Left hindlimb (tissue), 1 donor: ENCODE measurements around the gene TIMD4.

Experiments used
- DNase-seq: peaks from one replicate; pipeline ENCODE4 v3.0.0-alpha.2; 2018

Gene TIMD4

GRCh38 chr5:156920861-156921431 lies 42.1 kb downstream of the TIMD4 start:
- no peak for DNase-seq

GRCh38 chr5:156920042-156920860 lies 42.8 kb downstream of the TIMD4 start:
- DNase-seq = no peak

- no peak for DNase-seq
These were observed 44.6 kb downstream of the TIMD4 start for GRCh38 chr5:156918311-156918845.

- no peak for DNase-seq
These were observed 48.7 kb downstream of the TIMD4 start for GRCh38 chr5:156914371-156914737.

- no peak for DNase-seq
These were observed 49.2 kb downstream of the TIMD4 start for GRCh38 chr5:156913719-156914370.

GRCh38 chr5:156913355-156913718 lies 49.7 kb downstream of the TIMD4 start:
- DNase-seq = no peak

- DNase-seq = no peak
These were observed 50.2 kb downstream of the TIMD4 start for GRCh38 chr5:156912869-156913268.

- DNase-seq = no peak
These were observed 53.8 kb downstream of the TIMD4 start for GRCh38 chr5:156909180-156909579.

GRCh38 chr5:156907667-156908066 lies 55.4 kb downstream of the TIMD4 start:
- no peak for DNase-seq

GRCh38 chr5:156906807-156907206 lies 56.2 kb downstream of the TIMD4 start:
- DNase-seq = no peak

- DNase-seq = no peak
These were observed 66.5 kb downstream of the TIMD4 start for GRCh38 chr5:156896546-156896945.

GRCh38 chr5:156893517-156893916 lies 69.5 kb downstream of the TIMD4 start:
- DNase-seq = no peak

- no peak for DNase-seq
These were observed 70.2 kb downstream of the TIMD4 start for GRCh38 chr5:156892864-156893263.

- no peak for DNase-seq
These were observed 70.8 kb downstream of the TIMD4 start for GRCh38 chr5:156892223-156892622.

GRCh38 chr5:156888520-156888919 lies 74.5 kb downstream of the TIMD4 start:
- no peak for DNase-seq

- no peak for DNase-seq
These were observed 79.6 kb downstream of the TIMD4 start for GRCh38 chr5:156883316-156883875.

GRCh38 chr5:156879665-156880285 lies 83.3 kb downstream of the TIMD4 start:
- DNase-seq = no peak

- no peak for DNase-seq
These were observed 91.8 kb downstream of the TIMD4 start for GRCh38 chr5:156871212-156871611.

- no peak for DNase-seq
These were observed 92.6 kb downstream of the TIMD4 start for GRCh38 chr5:156870498-156870839.
